GM19438 (cell line): ENCODE data around the gene VWA2.

Experiments used
- ATAC-seq: cut with Tn5 transposase; IDR thresholded peaks from one replicate; pipeline ENCODE4 v1.9.1; 2021; ENCODE audit warnings: low read depth; ENCODE audit not compliant: unreplicated experiment

The VWA2 gene, protein sequence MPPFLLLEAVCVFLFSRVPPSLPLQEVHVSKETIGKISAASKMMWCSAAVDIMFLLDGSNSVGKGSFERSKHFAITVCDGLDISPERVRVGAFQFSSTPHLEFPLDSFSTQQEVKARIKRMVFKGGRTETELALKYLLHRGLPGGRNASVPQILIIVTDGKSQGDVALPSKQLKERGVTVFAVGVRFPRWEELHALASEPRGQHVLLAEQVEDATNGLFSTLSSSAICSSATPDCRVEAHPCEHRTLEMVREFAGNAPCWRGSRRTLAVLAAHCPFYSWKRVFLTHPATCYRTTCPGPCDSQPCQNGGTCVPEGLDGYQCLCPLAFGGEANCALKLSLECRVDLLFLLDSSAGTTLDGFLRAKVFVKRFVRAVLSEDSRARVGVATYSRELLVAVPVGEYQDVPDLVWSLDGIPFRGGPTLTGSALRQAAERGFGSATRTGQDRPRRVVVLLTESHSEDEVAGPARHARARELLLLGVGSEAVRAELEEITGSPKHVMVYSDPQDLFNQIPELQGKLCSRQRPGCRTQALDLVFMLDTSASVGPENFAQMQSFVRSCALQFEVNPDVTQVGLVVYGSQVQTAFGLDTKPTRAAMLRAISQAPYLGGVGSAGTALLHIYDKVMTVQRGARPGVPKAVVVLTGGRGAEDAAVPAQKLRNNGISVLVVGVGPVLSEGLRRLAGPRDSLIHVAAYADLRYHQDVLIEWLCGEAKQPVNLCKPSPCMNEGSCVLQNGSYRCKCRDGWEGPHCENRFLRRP

GRCh38 chr10:114239117-114239993 lies at the start of gene VWA2:
TSS of gene VWA2 (plus strand) at chr10:114239254. CDS start at chr10:114248714, 9,460 bp downstream.
- ATAC-seq, result no peak

DNA sequence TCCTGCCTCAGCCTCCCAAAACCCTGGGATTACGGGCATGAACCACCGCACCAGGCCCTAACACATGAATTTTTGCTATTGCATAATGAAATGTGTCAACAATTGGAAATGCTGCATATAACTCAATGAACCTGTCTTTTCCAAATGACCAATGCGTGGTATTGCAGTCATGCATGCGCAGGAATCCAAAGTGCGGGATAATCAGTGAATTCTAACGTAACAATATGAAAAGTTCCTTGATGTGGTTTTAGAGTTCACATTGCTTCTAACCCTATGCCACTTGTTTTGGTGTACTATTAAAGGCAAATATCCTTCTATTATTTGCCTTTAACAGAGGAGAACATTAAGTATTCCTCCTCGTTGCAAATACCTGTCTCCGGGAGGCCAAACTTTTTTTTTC lies 49.4 kb upstream of the VWA2 start:
- no peak for ATAC-seq

DNA sequence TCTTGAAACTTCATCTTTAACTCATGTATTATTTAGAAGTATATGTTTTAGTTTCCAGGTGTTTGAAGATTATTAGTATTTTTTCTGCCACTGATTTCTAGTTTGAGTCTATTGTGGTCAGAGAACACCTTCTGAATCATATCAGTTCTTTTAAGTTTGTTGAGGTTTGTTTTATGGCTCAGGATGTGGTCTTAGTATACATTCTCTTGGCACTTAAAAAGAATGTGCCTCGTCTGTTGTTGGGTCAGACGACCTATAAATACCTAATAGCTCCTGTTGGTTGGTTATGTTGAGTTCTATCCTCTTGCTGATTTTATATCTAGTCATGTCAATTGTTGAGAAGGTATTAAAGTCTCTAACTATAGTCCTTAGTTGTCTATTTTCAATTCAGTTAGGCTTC lies 44.0 kb upstream of the VWA2 start:
- peak; percentile 87 for ATAC-seq

GRCh38 chr10:114199239-114199638 lies 39.8 kb upstream of the VWA2 start:
- ATAC-seq, result no peak

DNA sequence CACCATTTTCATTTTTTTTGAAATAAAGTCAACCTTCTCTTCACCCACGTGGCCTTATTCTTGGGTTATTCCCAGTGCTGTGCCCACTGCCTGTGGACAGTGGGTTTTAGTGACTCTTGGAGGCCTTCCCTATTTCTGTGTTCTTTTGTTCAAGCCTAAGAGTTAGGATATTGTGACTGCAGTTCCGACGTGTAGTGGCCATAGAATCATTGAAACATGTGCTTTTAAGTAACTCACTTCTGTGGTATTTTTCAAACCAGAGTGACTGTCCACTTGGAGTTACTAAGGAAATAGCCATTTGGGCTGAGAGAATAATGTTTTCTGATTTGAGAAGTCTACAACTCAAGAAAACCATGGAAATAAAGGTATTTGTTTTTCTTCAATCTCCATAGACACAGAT lies 36.2 kb upstream of the VWA2 start:
- ATAC-seq, result no peak

DNA sequence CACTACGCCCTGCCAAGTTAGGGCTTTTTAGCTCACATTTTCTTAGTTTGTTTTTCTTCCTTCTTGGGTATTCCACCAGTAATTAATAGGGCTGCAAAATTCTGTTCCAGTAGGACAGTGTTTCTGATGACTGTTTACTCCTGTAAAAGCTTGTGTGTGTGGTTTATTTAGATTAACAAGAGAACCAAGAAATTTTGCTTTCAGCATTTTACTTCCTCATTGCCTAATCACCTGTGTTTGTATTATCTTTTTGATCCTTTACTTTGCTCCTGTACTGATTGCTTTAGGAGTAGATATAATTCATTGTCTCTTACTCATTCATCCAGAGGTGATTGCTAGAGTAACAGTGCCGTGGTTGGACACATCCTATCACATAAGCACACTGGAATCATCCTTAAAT lies 32.2 kb upstream of the VWA2 start:
- ATAC-seq, result no peak

GRCh38 chr10:114207349-114207748 lies 31.7 kb upstream of the VWA2 start:
- no peak for ATAC-seq

DNA sequence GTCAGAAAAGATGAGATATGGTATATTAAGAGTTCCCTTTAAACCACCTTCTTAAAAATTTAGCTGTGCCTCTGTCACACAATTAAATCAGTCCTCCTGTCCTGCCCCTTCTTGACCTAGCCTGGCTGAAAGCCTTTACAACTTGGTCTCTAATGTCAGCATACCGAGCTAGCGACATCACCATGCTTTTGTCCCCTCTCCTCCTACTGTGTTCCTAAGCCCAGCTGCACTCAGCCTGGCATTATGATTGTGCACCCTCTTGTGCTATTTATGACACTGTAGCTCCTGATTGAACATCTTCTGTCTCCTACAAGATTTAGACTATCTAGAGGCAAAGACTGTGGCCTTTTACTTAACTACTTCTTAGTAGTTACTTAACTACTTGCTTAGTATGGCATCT lies 30.7 kb upstream of the VWA2 start:
- no peak for ATAC-seq

GRCh38 chr10:114212153-114212552 lies 26.9 kb upstream of the VWA2 start:
- no peak for ATAC-seq

DNA sequence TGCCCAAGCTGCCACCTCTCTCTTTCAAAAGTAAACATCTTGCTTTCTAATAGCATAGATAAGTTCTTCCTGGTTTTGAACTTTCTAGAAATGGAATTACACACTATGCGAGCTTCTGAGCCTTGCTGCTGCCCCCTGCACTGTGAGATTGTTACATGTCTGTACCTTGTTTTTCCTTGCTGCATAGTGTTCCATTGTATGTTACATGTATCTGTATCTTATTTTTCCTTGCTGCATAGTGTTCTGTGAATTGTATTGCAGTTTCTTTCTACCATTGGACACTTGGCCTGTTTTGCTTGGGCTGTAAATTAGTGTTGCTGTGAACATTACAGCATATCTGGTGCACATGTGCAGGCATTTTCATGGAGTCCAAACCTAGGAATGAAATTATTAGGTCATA lies 24.0 kb upstream of the VWA2 start:
- ATAC-seq, result no peak

GRCh38 chr10:114220281-114220680 lies 18.8 kb upstream of the VWA2 start:
- ATAC-seq, result no peak

GRCh38 chr10:114221235-114221634 lies 17.8 kb upstream of the VWA2 start:
- no peak for ATAC-seq

DNA sequence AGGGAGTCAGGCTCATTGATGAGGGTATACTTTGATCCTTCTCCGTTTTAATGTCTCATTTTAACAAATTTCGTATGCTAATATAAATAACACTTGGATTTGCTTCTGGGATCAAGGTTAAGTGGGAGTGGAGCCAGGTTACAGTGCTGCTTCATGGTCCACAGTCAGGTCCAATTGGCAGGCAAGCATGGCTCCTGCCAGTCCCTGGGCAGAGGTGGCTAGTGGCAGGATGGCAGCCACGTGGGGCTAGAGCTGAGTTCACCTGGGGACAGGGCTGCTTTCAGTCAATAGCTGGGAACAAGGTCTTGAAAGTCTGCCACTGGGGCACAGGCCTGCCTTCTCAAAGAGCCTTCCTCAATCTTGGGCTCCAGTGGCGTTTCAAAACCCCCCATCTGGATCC lies 16.0 kb upstream of the VWA2 start:
- ATAC-seq, result no peak

GRCh38 chr10:114228156-114228555 lies 10.9 kb upstream of the VWA2 start:
- no peak for ATAC-seq

DNA sequence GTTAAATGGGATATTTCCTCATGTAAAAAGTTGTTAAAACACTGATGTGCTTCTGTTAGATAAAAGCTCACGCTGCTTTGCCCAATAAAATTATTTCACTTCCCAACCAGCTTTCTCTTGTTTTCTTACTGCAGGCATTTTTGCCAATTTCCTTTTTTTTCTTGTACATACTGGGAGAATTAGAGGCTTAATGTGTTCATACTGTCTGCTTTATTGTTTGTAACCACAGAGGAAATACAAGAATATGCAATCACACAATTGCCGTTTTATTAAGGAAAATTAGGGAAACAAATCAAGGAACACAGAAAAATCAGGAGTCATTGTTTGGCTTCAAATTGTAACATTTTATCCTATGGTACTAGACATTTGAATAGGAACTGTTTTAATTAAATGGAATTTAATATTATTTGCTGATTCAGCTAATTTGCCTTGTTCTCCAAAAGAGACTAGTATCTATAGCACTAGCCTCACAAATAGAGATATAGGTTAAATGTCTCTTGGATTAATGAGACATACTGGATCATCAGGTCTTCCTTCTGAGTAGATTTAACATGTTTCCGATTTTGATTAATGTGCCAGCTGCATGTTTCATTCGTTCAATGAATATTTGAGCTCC lies 6.4 kb upstream of the VWA2 start:
- no peak for ATAC-seq

DNA sequence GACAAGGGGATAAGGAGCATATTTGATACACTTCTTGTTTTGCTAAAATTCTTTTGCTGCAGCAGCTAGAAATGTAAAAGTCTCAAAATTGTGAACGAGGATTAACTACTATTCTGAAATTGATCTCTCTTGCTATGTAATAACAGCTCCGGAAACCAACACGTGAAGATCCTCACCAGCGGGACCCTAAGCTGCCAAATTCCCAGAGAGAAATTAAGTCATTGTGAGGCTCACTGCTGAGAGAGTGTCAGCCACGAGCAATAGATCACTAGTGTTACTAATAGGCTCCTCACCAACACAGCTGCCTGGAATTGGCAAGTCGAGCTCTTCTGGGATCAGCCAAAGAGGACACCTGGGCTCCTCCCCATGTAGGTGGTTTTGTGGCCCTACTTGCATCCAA lies 5.6 kb upstream of the VWA2 start:
- ATAC-seq, result no peak

DNA sequence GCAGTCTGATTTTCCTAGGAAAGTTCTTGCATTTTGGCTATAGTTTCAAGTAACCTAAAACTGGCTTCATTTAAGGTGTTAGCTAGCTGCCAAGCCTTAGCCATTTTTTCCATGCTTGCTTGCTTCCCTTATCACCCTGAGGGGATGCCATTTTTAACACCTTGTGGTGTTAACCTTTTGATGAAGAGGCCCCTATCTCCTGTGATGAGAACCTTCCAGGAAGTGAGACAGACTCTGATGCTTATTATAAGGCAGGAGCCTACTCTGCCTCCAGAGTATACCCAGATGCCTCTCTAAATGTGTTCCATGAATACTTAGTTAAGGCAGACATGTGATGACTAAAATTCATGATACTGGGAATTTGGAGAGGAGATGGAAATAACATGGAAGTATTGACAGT lies 4.9 kb upstream of the VWA2 start:
- ATAC-seq, result no peak

DNA sequence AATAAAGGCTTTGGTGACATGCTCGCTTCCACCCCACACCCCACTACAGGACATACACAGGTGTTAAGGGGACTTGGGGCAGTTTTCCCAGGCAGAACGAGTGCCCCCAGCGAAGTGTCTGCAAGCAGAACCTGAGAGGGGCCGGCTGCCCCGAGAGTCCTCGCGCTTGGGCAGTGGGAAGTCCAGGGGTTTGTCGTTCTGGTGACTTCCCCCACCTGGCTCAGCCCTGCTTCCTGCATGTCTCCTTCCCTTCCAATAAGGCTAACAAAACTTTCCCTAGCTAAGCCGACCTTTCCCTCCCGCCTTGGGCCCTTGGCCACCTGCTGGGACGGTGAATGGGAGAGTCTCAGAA lies 916 bp downstream of the VWA2 start:
- ATAC-seq, result no peak

DNA sequence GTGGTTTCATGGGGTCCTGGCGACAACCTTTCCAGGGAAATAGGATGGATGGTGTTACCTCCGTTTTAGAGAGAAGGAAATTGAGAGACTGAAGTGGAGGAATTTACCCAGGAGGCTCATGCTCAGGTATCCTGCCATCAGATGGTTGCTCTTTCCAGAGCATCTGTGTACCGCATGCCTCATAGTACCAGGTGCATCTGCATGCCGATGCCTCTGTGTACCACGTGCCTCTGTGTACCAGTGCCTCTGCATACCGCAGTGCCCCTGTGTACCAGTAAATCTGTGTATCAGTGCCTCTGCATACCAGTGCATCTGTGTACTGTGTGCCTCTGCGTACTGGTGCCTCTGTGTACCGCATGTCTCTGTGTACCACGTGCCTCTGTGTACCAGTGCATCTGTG lies 3.2 kb downstream of the VWA2 start:
- ATAC-seq, result no peak

DNA sequence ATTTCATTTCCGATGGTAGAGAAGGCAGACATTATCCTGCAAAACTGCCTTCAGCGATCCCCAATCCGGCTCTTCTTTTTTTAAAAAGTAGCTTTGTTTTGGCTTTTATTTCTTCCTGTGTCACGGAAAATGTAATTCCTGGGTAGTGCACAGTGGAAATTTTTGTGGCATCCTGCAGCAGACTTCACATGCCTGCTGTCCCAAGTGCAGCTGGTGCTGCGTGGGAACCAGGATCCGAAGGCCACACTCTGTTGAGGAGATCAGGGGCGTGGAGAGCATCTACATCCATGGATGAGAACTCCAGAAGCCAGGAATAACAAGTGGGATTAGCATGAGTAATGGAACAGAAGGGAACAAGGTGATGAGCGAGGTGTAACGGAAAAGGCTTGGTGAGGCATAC lies 4.6 kb downstream of the VWA2 start:
- ATAC-seq, result no peak

GRCh38 chr10:114244126-114244525 lies 5.1 kb downstream of the VWA2 start:
- ATAC-seq, result no peak
